Measurements from ENCODE around the gene ZFX.

DNA sequence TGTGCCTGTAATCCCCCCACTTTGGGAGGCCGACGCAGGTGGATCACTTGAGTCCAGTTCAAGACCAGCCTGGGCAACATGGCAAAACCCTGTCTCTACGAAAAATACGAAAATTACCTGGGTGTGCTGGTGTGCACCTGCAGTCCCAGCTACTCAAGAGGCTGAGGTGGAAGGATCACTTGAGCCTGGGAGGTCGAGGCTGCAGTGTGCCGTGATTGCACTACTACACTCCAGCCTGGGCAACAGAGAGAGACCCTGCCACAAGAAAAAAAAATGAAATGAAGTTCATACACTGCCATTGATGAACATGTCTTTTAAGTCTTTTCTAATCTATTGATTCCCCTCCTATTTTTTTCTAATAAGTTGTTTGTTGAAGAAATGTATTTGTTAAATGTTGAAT is 5.0 kb upstream of the ZFX start:
- TF ChIP-seq, protein P1, sequence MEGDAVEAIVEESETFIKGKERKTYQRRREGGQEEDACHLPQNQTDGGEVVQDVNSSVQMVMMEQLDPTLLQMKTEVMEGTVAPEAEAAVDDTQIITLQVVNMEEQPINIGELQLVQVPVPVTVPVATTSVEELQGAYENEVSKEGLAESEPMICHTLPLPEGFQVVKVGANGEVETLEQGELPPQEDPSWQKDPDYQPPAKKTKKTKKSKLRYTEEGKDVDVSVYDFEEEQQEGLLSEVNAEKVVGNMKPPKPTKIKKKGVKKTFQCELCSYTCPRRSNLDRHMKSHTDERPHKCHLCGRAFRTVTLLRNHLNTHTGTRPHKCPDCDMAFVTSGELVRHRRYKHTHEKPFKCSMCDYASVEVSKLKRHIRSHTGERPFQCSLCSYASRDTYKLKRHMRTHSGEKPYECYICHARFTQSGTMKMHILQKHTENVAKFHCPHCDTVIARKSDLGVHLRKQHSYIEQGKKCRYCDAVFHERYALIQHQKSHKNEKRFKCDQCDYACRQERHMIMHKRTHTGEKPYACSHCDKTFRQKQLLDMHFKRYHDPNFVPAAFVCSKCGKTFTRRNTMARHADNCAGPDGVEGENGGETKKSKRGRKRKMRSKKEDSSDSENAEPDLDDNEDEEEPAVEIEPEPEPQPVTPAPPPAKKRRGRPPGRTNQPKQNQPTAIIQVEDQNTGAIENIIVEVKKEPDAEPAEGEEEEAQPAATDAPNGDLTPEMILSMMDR (conservative IDR thresholded peaks at IDR 0.05 in 1 of 2, IDR thresholded peaks at IDR 0.05 in 1 of 2; ENCODE audit: low read depth in 1 of 2, low read length in 2 of 2), result no peak
- TF ChIP-seq EZH2 (IDR thresholded peaks at IDR 0.05; ENCODE audit: low read length, missing control alignments), result no peak
